DMS79 treated with DMSO at 0.1 percent for 48 hours (cell line): ENCODE measurements around the gene MRPL54.
"Not testable (repeated sequence)": the region's sequence is repeated elsewhere in the genome, so short reads cannot be mapped to it uniquely, and the experiment has no call there.

Experiments used
- DNase-seq: peaks from one replicate; lab custom pipeline; 2025; lab: John Stamatoyannopoulos, UW

MRPL54 gene

GRCh38 chr19:3810708-3811355 is 48.4 kb downstream of the MRPL54 start:
- DNase-seq, result no peak

DNA sequence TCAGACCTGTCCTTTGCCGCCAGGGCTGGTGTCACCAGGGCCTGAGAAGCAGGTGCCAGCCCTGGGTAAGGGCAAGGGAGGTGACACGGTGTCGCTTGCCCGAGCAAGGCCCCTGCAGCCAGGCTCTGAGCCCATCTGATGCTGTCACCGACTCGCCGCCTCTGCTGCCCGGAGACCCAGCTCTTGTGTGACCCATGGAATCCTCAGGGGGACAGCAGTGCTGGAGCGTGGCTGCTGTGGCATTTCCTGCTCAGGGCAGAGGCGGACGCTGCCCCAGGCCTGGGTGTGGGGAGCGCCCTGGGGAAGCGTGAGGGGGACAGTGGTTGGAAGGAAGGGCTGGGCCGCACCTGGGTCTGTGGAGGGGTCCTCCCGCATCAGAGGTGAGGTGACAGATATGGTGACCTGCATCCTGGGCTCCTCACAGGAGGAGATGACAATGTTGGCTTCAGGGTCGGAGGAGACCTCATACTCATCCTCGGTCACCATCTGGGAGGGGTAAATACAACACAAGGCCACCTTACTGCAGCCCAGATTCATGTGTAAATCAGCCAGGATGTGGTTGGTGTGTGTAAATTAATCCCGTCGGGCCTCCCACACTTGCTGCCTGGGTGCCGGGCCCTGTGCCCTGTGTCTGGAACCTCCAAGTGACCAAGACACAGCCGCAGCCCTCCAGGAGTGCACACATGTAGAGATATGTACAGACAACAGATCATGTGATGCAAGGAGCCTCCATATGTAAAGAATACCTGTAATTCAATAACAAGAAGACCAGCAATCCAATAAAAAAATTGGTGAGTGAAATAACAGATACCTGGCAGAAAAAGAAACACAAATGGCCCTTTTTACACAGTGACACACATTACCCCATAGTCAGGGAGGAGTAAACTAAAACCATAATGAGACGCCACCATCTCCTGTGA is 51.3 kb downstream of the MRPL54 start:
- no peak for DNase-seq

DNA sequence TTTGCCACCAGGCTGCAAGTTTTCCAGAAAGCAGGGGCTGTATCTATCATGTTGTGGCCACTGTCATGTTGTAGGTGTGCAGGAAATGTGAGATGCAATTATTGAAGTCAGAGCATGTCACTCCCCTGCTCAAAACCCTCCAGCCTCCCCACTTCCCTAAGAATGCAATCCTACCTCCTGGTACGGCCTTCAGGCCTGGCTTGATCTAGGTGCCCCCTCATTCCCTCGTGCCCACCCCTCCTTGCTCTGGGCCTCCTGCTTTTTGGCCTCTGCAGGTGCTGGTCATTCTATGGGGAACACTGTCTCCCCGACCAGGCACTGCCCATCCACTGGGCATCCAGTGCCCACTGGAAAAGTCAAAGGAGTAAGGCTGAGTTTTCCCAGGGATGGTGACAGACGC is 52.2 kb downstream of the MRPL54 start:
- DNase-seq, result no peak

- DNase-seq, result not testable (repeated sequence)
Observed at GRCh38 chr19:3816148-3816547, 53.7 kb downstream of the MRPL54 start.

- DNase-seq, result no peak
Observed at GRCh38 chr19:3816566-3817218, 54.2 kb downstream of the MRPL54 start.
